Stimulated activated naive CD4-positive, alpha-beta T cell treated with Interleukin-2 at 50 U/mL for 16 hours (primary cell): Measurements from ENCODE around the gene PGA5.
A peak's percentile ranks its signal among the peaks of the same experiment; 100 is the strongest.

Experiments used
- DNase-seq: peaks from one replicate; lab custom pipeline; 2025; lab: John Stamatoyannopoulos, UW

The PGA5 gene

GRCh38 chr11:61267437-61267841 lies 26.5 kb downstream of the PGA5 start:
- no peak for DNase-seq

- DNase-seq, result no peak
These were observed 27.7 kb downstream of the PGA5 start for GRCh38 chr11:61268588-61269250.

DNA sequence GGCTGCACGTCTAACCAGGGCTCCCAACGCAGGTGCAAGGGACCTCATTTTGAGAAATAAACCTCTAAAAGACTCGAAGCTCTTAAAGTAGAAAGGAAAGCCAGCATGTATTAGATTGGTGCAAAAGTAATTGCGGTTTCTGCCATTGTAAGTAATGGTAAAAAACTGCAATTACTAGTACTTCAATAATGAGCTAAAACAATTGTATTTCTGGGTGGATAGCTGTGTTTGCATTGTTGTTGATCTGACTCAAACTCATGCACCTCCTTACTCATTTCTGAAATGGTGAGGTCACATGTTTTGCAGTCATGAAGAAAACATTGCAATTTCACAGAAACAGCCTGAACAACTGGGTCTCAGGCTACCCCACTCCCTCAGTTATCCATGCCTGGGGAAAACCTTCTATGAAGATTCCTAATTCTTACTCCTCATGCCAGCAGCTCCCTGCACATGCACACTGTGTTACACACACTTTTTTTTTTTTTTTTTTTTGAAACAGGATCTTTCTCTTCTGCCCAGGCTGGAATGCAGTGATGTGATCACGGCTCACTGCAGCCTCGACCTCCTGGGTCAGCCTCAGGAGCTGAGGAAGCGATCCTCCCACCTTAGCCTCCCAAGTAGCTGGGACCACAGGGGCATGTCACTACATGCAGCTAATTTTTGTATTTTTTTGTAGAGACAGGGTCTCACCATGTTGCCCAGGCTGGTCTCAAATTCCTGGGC lies 29.5 kb downstream of the PGA5 start:
- no peak for DNase-seq

- DNase-seq, result no peak
These were observed 31.8 kb downstream of the PGA5 start for GRCh38 chr11:61272731-61273130.

DNA sequence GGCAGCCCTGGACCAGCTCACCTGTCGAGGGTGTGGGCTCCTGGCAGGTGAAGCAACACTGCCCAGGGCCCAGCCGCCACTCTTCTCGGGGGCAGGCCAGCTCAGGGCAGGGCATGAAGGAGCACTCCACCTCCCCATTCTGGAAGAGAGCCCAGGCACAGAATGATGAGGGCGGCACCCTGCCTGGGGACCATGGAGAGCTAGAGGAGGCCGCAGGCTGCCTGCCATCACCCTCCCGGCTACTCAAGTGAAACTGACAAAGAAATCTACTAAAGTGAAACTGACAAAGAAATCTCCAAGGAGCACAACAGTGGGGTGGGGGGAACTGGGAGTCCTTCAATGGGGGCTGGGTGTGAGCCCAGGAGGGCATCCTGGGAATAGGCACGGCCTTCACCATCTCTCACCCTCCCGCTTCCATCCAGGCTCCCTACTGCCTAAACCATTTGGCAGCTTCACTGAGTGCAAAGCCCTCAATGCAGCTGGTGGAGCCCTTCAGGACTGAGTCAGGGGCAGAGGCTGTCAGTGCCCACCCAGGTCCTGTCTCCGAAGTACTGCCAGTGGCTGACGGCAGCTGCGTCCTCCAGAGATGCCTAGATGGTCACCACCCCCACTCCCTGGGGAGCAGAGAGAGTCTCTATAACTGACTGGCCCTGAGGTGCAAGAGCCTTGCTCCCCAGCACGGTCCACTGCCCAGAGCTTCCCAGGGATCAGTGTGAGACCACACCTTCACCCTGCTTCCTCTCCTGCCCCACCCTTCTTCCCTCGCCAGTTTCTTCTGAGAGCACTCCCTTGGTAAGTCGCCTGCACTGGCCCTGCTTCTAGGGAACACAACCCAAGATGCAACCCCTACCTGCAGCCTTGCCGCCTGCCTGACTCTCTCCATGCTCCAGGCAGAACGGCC lies 32.5 kb downstream of the PGA5 start:
- no peak for DNase-seq

- DNase-seq, result no peak
These were observed 33.1 kb downstream of the PGA5 start for GRCh38 chr11:61274084-61274483.

GRCh38 chr11:61275191-61275590 lies 34.2 kb downstream of the PGA5 start:
- no peak for DNase-seq

- DNase-seq, result no peak
These were observed 36.4 kb downstream of the PGA5 start for GRCh38 chr11:61277186-61278000.

DNA sequence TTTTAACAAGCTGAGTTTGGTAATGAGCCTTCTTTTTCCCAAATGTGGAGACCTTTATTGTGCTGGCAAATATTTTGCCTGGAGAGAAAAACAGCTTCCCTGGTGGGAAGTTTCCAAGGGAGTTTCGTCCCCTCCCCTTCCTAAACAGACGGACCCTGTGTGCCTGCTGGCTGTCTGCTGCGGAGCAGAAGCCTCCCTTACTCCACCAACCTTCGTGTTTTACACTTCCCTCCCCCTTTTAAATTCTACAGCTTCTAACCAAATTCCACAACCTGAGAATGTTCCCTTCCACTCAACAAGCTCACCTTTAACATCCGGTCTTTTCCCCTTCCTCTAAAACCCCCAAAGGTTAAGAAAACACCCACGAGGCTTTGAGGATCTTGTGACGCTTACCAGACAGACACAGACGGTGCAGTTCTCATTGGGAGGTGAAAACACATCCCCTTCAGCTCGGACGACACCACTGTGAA lies 37.1 kb downstream of the PGA5 start:
- no peak for DNase-seq

DNA sequence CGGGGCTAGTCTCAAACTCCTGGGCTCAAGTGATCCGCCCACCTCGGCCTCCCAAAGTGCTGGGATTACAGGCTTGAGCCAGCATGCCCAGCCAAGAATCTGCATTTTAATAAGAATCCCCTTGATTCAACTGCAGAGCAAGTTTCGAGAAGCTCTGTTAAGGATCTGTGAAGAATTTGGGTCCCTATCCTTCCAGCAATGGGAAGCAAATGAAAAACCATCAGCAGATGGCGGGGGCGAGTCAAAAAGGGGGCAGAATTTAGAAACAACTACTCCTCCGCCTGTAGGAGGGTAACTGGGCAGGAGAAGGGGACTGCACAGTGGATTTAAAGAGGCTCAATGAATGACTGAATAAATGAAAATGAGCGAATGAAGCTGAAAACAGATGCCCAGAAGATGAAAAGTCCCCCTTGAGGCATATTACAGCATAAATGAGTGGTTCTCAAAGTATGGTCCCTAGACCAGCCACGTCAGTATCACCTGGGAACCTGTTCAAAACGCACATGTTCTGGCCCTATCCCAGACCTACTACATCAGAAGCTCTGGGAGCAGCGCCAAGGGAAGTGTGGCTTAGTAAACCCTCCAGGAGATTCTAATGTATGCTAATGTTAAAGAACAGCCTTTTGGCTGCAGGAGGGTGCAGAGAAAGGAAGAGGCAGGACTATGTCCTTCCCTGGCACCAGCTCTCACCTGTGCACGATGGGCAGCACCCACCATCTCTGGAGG lies 39.1 kb downstream of the PGA5 start:
- DNase-seq, result no peak

GRCh38 chr11:61280883-61281580 lies 40.1 kb downstream of the PGA5 start:
- no peak for DNase-seq

DNA sequence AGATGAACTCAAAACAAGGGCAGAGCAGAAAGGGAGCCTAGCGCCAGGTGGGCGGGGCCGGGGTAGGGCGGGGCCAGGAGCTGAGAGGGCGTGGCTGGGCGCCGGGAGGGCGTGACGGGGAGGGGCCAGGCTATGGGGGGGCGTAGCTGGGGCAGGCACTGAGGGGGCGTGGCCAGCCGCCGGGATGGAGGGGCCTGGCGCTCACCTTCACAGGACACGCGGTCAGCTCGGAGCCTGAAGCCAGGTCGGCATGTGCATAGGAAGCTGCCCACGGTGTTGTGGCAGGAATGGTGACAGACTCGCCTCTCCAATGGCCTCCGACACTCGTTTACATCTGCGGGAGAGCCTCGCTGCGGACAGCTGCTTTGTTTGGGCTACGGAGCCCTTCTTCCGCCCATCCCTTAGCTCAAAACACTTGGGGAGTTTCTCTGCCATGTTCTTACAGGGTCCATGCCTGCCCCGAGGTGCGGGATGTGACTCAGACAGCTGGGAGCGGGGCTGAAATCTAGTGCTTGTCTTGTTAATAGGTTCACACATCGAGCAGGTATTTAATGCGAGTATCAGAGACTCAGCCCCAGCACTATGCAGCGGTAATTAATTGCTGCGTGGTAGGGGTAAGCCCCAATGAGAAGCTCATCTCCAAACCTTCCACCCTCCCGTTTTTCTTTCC lies 40.7 kb downstream of the PGA5 start:
- DNase-seq, result no peak

- DNase-seq, result no peak
These were observed 42.6 kb downstream of the PGA5 start for GRCh38 chr11:61283613-61284012.

GRCh38 chr11:61287338-61287977 lies 46.5 kb downstream of the PGA5 start:
- DNase-seq, result no peak

- no peak for DNase-seq
These were observed 50.1 kb downstream of the PGA5 start for GRCh38 chr11:61290905-61291690.

DNA sequence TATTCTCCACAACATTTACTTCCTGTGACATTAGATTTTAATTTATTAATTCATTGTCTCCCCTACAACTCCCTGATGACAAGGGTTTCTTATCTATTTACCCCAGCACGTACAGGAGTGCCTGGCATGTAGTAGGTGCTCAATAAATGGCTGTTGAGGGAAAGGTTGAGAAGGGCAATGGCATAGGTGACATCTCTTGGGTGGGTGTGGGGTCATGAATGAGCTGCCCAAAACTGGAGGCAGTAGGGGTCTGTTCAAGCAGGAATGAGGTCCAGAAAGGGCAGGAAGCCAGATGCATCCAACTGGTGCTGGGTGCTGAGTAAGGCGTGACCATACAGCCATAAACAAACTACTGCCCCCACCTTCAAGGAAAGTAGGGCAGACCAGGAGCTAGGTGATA lies 51.4 kb downstream of the PGA5 start:
- no peak for DNase-seq

DNA sequence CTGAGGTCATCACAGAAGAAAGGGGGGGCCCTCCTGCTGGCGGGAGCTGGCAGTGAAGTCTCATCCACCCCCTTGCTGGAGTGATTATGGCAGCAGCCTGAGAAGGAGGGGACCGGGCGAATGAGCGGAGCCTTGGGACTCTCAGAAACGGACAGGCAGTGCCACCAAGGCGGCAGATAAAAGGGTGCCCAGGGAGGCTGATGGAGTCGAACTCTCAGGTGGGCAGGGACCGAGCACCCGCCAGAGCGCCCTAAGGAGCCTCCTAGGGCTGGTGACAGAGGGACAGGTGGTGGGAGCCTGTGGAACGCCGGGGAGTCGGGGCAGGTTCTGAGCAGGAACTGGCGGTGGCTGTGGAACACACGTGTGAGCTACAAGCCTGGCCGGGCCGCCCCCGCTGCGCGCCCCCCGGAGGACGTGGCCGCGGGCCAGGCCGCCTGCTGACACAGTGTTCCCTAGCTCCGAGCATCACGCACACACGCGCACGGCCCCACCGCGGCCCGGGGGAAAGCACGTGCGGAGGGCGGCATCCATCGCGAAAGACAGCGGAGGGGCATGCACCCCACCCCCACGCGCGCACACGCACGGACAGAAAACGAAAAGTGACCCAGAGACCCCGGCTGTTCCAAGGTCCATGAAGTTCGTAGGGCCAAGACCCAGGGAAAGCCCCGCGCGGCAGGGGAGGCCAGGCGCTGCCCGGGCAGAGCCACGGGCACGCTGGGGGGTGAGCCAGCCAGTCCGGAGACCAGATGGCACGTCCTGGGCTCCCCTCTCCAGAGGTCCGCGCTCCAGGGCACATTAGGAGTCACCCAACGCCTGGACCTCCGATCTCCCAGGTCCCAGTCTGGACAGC lies 53.1 kb downstream of the PGA5 start:
- DNase-seq, result peak; percentile 18
